SK-N-SH (cell line): ENCODE data around the gene AAMP. TPM values are rescaled to one million over a fixed set of nuclear protein-coding genes. Genes with fewer than 3 reads are reported as not detected.
"Not testable (repeated sequence)": the region's sequence is repeated elsewhere in the genome, so short reads cannot be mapped to it uniquely, and the experiment has no call there.

Experiments used
- CTCF ChIA-PET: fragments of 300-600, 350-600 bp; formaldehyde crosslinking; extraction: SDS; loops from one replicate; lab custom pipeline; 2021; lab: Yijun Ruan, JAX
- POLR2A ChIA-PET: fragments of 350-600 bp; sonication (Branson Sonifier 250); formaldehyde crosslinking; extraction: SDS; loops from one replicate; lab custom pipeline; 2020; ENCODE audit warnings: antibody characterized with exemption, inconsistent platforms; lab: Yijun Ruan, JAX
- DNase-seq: peaks from one replicate; pipeline ENCODE4 v3.0.0; 2012
- H2AFZ ChIP-seq: fragments of 200-600 bp; sonication (generic); 2 replicates; pipeline ENCODE4 v1.8.1; 2016; ENCODE audit warnings: antibody characterized with exemption, mild to moderate bottlenecking, low read depth
- H3F3A ChIP-seq: fragments of 200-600 bp; sonication (generic); replicated peaks from 2 replicates; pipeline ENCODE3; 2016; ENCODE audit warnings: antibody characterized with exemption, mild to moderate bottlenecking; ENCODE audit not compliant: insufficient read depth
- H3K27ac ChIP-seq, 2 experiments: fragments of 200-500 bp in 1 of 2; fragments of 200-600 bp in 1 of 2; sonication (Bioruptor generic) in 1 of 2; sonication (generic), shearing (Covaris generic) in 1 of 2; 2 replicates each; pipeline versions ENCODE4 v1.5.1 to v1.6.1; 2014 to 2016; ENCODE audit warnings: low read depth in 2 of 2, inconsistent platforms in 1 of 2, low read length in 1 of 2, mild to moderate bottlenecking in 1 of 2, mixed read lengths in 1 of 2
- H3K27me3 ChIP-seq: fragments of 200-600 bp; sonication (generic), shearing (Covaris generic); 2 replicates; pipeline ENCODE4 v1.6.1; 2016; ENCODE audit warnings: mixed run types; ENCODE audit not compliant: insufficient read depth
- H3K36me3 ChIP-seq, 2 experiments: fragments of 200-500 bp in 1 of 2; fragments of 200-600 bp in 1 of 2; sonication (Bioruptor generic) in 1 of 2; sonication (generic) in 1 of 2; replicated peaks in 1 of 2; 2 replicates each; pipeline versions ENCODE3 to v1.5.1; 2014 to 2016; ENCODE audit warnings: low read length in 1 of 2, mild to moderate bottlenecking in 1 of 2; ENCODE audit not compliant: insufficient read depth in 2 of 2, control insufficient read depth in 1 of 2
- H3K4me1 ChIP-seq, 2 experiments: fragments of 200-500 bp in 1 of 2; fragments of 200-600 bp in 1 of 2; sonication (Bioruptor generic) in 1 of 2; sonication (generic), shearing (Covaris generic) in 1 of 2; 2 replicates each; pipeline versions ENCODE4 v1.5.1 to v1.6.1; 2014 to 2016; ENCODE audit warnings: low read depth in 1 of 2, low read length in 1 of 2, mixed run types in 1 of 2; ENCODE audit not compliant: insufficient read depth in 2 of 2, control insufficient read depth in 1 of 2
- H3K4me2 ChIP-seq: fragments of 200-600 bp; sonication (generic), shearing (Covaris generic); 2 replicates; pipeline ENCODE4 v1.6.1; 2017; ENCODE audit warnings: mixed run types
- H3K4me3 ChIP-seq, 2 experiments: fragments of 200-500 bp in 1 of 2; fragments of 200-600 bp in 1 of 2; sonication (Bioruptor generic) in 1 of 2; sonication (generic), shearing (Covaris generic) in 1 of 2; 2 replicates each; pipeline versions ENCODE4 v1.5.1 to v1.8.1; 2014 to 2016; ENCODE audit warnings: low read depth in 2 of 2, inconsistent platforms in 1 of 2, low read length in 1 of 2, mild to moderate bottlenecking in 1 of 2, mixed read lengths in 1 of 2, moderate library complexity in 1 of 2
- H3K79me2 ChIP-seq: fragments of 200-600 bp; sonication (generic); 2 replicates; pipeline ENCODE4 v1.8.1; 2017; ENCODE audit warnings: mild to moderate bottlenecking; ENCODE audit not compliant: insufficient read depth
- H3K9ac ChIP-seq: fragments of 200-600 bp; sonication (generic); 2 replicates; pipeline ENCODE4 v1.6.1; 2017; ENCODE audit warnings: mixed run types
- H3K9me2 ChIP-seq: fragments of 200-600 bp; sonication (generic); 2 replicates; pipeline ENCODE4 v1.6.1; 2017; ENCODE audit warnings: mixed run types
- H3K9me3 ChIP-seq: fragments of 200-600 bp; sonication (generic); 2 replicates; pipeline ENCODE4 v1.6.1; 2017; ENCODE audit warnings: mixed run types, mild to moderate bottlenecking, moderate library complexity
- H4K20me1 ChIP-seq: fragments of 200-600 bp; sonication (generic); 2 replicates; pipeline ENCODE4 v1.6.1; 2017; ENCODE audit warnings: mild to moderate bottlenecking, mixed run types; ENCODE audit not compliant: insufficient read depth
- FOSL2 ChIP-seq: IDR thresholded peaks from 2 replicates; pipeline ENCODE4 v1.4.0; 2012; ENCODE audit warnings: low read depth, mild to moderate bottlenecking, moderate library complexity, borderline replicate concordance
- GATA2 ChIP-seq: sonication (generic); formaldehyde crosslinking; IDR thresholded peaks from 2 replicates; pipeline ENCODE4 v1.5.0; 2020; ENCODE audit warnings: mild to moderate bottlenecking, missing genetic modification reagents
- TCF12 ChIP-seq: IDR thresholded peaks from 2 replicates; pipeline ENCODE4 v1.4.0; 2012
- WGBS: methylation state at CpG from one replicate; pipeline ENCODE4 v1.1.6; 2017; ENCODE audit warnings: low lambda C conversion rate; 5-methylcytosine and 5-hydroxymethylcytosine counted together
- polyA plus RNA-seq, 3 experiments: library from polyadenylated mRNA; depleted of rRNA; stranded (reverse); fragments of >200 nt; gene quantifications; 2 replicates each; pipeline ENCODE4 v1.2.3, GENCODE V29; 2012
- TF ChIP-seq, protein P1 (sequence below): IDR thresholded peaks from 2 replicates; pipeline ENCODE4 v1.4.0; 2012; ENCODE audit warnings: low read depth, borderline replicate concordance
- TF ChIP-seq, protein P2 (sequence below): IDR thresholded peaks from 2 replicates; pipeline ENCODE4 v1.4.0; 2012; ENCODE audit warnings: low read depth, borderline replicate concordance
- TF ChIP-seq, protein P3 (sequence below): fragments of 150-350 bp; IDR thresholded peaks from 2 replicates; pipeline ENCODE4 v1.6.1; 2016; ENCODE audit warnings: mild to moderate bottlenecking, low read depth, low read length

AAMP gene
- polyA plus RNA-seq, 1 of the 3 experiments (the other 2 are of a cell fraction): 276 TPM

DNA sequence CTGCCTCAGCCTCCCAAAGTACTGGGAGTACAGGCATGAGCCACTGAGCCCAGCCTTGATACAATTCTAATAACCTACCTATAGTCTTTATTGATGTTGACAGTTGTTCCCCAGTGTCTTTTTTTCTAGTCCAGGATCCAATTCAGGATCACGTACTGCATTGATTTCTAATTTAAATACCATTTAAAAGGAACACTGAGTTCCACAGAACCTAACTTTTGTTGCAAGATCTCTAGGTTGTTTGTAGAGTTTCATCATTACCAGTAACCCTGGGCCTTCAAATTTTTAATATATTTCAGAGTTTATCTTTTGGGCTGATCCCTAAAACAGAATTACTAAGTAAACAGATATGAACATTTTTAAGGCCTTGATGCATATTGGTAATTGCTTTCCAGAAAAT, 43.4 kb upstream of the AAMP start:
- Histone ChIP-seq H4K20me1 (no peaks in the 10 kb centered on the region), H3K4me3 (no peak overlapping the region), H3K9me3 (no peaks in the 10 kb centered on the region), H3K27ac (no peak overlapping the region), H2AFZ (no peak overlapping the region), H3K36me3 (no peaks in the 10 kb centered on the region), H3K79me2 (no peaks in the 10 kb centered on the region), H3F3A (no peaks in the 10 kb centered on the region), H3K4me1 (no peaks in the 10 kb centered on the region)
- ChIA-PET POLR2A (no interaction called here), CTCF (no interaction called here)
- WGBS: 95% methylated on average over 1 of the region's 1 CpG
- no peak for DNase-seq
- no peak for TF ChIP-seq TCF12
- TF ChIP-seq, protein P1, sequence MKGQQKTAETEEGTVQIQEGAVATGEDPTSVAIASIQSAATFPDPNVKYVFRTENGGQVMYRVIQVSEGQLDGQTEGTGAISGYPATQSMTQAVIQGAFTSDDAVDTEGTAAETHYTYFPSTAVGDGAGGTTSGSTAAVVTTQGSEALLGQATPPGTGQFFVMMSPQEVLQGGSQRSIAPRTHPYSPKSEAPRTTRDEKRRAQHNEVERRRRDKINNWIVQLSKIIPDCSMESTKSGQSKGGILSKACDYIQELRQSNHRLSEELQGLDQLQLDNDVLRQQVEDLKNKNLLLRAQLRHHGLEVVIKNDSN: no peak
- no peak for TF ChIP-seq GATA2 (CRISPR knock-in tag)
- TF ChIP-seq, protein P2, sequence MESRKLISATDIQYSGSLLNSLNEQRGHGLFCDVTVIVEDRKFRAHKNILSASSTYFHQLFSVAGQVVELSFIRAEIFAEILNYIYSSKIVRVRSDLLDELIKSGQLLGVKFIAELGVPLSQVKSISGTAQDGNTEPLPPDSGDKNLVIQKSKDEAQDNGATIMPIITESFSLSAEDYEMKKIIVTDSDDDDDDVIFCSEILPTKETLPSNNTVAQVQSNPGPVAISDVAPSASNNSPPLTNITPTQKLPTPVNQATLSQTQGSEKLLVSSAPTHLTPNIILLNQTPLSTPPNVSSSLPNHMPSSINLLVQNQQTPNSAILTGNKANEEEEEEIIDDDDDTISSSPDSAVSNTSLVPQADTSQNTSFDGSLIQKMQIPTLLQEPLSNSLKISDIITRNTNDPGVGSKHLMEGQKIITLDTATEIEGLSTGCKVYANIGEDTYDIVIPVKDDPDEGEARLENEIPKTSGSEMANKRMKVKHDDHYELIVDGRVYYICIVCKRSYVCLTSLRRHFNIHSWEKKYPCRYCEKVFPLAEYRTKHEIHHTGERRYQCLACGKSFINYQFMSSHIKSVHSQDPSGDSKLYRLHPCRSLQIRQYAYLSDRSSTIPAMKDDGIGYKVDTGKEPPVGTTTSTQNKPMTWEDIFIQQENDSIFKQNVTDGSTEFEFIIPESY: no peak
- TF ChIP-seq, protein P3, sequence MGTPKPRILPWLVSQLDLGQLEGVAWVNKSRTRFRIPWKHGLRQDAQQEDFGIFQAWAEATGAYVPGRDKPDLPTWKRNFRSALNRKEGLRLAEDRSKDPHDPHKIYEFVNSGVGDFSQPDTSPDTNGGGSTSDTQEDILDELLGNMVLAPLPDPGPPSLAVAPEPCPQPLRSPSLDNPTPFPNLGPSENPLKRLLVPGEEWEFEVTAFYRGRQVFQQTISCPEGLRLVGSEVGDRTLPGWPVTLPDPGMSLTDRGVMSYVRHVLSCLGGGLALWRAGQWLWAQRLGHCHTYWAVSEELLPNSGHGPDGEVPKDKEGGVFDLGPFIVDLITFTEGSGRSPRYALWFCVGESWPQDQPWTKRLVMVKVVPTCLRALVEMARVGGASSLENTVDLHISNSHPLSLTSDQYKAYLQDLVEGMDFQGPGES: no peak
- TF ChIP-seq, all 33 proteins: peak for 0
- Histone ChIP-seq H3K27me3 (no peaks in the 10 kb centered on the region), H3K9me2 (no peaks in the 10 kb centered on the region), H3K4me2 (no peak overlapping the region), H3K9ac (no peak overlapping the region)

DNA sequence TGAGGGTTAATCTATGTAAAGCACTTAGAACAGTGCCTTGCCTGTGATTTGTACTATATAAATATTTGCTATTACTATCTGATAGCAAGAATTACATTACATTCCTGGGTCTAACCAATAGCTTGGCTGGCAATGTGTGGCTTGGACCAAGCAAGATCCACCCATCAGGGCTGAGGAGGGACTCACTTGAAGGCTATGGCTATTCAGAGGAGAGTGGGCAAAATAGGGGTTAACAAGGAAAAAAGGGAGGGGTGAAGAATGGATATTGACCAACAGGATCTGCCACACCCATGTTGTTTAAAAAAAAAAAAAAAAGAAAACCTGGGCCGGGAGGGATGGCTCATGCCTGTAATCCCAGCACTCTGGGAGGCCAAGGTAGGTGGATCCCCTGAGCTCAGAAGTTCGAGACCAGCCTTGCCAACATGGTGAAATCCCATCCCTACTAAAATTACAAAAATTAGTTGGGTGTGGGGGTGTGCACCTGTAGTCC, 42.4 kb upstream of the AAMP start:
- no peaks in the 10 kb centered on the region for H3K79me2 ChIP-seq
- no peak overlapping the region for H3K27ac ChIP-seq
- no peaks in the 10 kb centered on the region for H3F3A ChIP-seq
- DNase-seq: no peak
- H3K4me3 ChIP-seq: no peak overlapping the region
- no peaks in the 10 kb centered on the region for H4K20me1 ChIP-seq
- no peaks in the 10 kb centered on the region for H3K9me2 ChIP-seq
- no peak overlapping the region for H3K9ac ChIP-seq
- H3K36me3 ChIP-seq: no peaks in the 10 kb centered on the region
- ChIA-PET POLR2A (no interaction called here), CTCF (interaction anchor here (3.0 kb wide), 1 partner anchor 11 kb away, joined by 12 read pairs; no protein-coding TSS in a partner anchor)
- 52% methylated on average over 2 of the region's 2 CpGs for WGBS
- no peak for TF ChIP-seq FOSL2
- H3K27me3 ChIP-seq: no peaks in the 10 kb centered on the region
- H2AFZ ChIP-seq: no peak overlapping the region
- no peaks in the 10 kb centered on the region for H3K4me1 ChIP-seq
- H3K9me3 ChIP-seq: no peaks in the 10 kb centered on the region
- no peak overlapping the region for H3K4me2 ChIP-seq

DNA sequence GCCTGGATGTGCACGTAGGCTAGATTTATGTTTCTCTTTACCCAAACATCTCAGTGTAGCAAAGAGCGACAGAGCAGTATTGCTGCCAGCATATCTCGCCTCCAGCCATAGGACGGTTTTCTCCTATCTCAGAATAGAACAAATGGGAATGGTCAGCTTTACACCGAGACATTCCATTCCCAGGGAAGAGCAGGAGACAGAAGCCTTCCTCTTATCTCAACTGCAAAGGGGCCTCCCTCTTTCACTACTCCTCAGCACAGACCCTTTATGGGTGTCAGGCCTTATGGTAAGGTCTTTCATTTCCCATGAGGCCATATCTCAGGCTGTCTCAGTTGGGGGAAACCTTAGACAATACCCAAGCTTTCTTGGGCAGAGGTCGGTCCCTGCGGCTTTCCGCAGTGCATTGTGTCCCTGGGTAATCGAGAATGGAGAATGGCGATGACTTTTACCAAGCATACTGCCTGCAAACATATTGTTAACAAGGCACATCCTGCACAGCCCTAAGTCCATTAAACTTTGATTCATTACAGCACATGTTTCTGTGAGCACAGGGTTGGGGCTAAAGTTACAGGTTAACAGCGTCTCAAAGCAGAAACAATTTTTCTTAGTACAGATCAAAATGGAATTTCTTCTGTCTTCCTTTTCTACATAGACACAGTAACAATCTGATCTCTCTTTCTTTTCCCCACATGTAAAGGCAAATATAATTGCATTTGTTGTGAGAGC, 41.8 kb upstream of the AAMP start:
- H4K20me1 ChIP-seq, DNase-seq, H3K27me3 ChIP-seq, POLR2A ChIA-PET, H3F3A ChIP-seq, H3K27ac ChIP-seq, H3K36me3 ChIP-seq, H3K4me2 ChIP-seq, H3K9ac ChIP-seq, H3K79me2 ChIP-seq, H3K4me3 ChIP-seq, H2AFZ ChIP-seq, H3K4me1 ChIP-seq, H3K9me2 ChIP-seq, H3K9me3 ChIP-seq: not testable (repeated sequence)
- 85% methylated on average over 11 of the region's 11 CpGs for WGBS
- CTCF ChIA-PET: interaction anchor here (3.0 kb wide), 1 partner anchor 10 kb away, joined by 12 read pairs; no protein-coding TSS in a partner anchor
